Glomerular endothelial cell (primary cell): ENCODE results near the gene MEGF8. TPM values are rescaled to one million over a fixed set of nuclear protein-coding genes. Genes with fewer than 3 reads are reported as not detected.

Source experiments
- DNase-seq: peaks from one replicate; pipeline ENCODE4 v3.0.0-alpha.2; 2011; ENCODE audit warnings: low read depth, low spot score; ENCODE audit errors: extremely low read depth
- total RNA-seq: library from RNA; depleted of rRNA; stranded (reverse); fragments of >200 nt; gene quantifications from 2 replicates; pipeline ENCODE4 v1.2.3, GENCODE V29; 2015

Gene MEGF8
- total RNA-seq, 1 donor from 2014 or later: 81.6 TPM

DNA sequence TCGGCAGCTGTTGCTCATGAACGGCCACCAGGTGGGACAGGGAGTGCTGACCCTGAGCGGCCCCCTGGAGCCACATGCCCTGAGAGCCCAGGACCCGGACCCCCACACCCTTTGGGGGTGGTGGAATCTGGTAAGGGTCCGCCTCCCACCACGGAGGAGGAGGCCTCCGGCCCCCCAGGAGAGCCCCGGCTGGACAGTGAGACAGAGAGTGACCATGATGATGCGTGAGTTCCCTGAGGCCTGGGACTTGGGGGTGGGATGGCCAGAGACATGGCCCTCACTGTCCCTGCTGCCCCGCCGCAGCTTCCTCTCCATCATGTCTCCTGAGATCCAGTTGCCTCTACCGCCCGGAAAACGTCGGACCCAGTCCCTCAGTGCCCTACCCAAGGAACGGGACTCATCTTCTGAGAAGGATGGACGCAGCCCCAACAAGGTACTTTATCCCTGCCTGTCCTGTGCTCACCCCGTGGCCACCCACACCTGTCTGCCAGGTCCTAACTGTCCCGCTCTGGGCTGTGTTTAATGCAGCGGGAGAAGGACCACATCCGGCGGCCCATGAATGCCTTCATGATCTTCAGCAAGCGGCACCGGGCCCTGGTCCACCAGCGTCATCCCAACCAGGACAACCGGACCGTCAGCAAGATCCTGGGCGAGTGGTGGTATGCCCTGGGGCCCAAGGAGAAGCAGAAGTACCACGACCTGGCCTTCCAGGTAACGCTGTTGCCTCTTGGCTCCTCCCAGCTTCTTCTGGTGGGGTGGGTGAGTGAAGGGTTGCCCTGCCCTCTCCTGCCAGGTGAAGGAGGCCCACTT lies 38.2 kb upstream of the MEGF8 start:
- DNase-seq: no peak

DNA sequence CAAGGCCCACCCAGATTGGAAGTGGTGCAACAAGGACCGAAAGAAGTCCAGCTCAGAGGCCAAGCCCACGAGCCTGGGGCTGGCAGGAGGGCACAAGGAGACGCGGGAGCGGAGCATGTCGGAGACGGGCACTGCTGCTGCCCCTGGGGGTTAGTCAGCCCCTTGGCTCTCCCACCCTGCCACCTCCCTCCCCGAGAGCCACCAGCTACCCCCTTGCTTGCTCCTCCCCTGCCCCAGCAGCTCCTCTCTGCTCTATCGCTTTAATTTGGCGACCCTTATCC lies 37.7 kb upstream of the MEGF8 start:
- DNase-seq: no peak

DNA sequence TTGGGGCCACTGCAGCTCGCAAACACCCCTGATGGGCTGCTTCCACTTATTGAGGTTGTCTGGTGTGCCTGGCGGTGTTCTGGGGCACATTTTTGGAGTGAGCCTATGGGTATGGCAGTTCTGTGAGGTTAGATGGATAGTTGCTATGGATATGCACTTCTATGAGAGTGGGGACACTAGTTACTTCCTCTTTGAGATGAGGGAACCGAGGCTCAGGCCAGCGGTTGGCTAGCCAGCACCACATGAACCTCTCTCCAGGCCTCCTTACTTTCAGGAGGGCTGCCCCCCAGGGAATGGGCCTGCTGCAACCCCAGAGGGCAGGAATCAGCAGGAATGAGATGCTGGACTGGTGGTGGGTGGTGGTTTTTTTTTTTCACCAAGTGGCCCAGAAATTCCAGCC lies 37.0 kb upstream of the MEGF8 start:
- no peak for DNase-seq

DNA sequence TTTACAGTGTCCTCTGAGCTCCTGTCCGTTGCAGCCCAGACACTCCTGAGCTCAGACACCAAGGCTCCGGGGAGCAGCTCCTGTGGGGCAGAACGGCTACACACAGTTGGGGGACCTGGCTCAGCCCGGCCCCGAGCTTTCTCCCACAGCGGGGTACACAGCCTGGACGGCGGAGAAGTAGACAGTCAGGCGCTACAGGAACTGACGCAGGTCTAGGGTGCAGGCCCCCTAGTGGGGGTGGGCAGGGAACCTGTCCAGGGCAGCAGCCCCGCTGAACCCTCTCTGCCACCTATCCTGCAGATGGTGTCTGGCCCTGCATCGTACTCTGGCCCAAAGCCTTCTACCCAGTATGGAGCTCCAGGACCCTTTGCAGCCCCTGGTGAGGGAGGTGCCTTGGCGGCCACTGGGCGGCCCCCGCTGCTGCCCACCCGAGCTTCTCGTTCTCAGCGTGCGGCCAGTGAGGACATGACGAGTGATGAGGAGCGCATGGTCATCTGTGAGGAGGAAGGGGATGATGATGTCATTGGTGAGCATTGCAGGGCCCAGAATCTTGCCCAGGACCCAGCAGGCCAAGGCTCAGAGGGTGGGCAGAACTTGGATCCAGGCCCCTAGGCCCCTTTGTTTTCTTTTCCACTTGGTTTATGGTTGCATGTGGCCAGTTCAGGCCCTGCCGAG lies 36.4 kb upstream of the MEGF8 start:
- DNase-seq: no peak

DNA sequence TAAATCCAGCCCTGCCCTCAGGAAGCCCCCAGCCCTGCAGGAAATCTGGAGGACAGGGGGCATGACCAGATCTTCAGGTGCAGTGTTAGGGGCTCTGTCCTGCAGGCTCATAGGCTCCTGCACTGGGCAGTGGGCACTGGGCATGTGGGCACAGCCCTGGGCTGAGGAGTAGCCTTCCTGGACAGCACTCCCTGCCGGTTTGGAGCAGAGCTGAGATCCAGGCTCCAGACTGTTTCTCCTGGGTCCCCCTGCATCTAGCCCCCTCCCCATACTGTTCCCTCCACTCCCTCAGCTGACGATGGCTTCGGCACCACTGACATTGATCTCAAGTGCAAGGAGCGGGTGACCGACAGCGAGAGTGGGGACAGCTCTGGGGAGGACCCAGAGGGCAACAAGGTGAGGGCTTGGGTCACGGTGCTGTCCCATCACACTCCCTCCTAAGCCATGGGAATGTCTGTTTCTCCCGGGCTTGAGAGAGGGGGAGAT lies 35.8 kb upstream of the MEGF8 start:
- DNase-seq: no peak

DNA sequence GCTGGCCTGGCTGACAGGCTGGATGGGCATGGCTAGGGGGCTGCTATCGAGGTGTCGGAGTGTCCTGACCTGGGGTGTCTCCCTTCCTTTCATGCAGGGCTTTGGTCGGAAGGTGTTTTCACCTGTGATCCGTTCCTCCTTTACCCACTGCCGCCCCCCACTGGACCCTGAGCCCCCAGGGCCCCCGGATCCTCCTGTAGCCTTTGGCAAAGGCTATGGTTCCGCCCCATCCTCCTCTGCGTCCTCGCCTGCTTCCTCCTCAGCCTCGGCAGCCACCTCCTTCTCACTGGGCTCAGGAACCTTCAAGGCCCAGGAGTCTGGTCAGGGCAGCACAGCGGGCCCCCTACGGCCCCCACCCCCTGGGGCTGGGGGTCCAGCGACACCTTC lies 35.3 kb upstream of the MEGF8 start:
- no peak for DNase-seq

DNA sequence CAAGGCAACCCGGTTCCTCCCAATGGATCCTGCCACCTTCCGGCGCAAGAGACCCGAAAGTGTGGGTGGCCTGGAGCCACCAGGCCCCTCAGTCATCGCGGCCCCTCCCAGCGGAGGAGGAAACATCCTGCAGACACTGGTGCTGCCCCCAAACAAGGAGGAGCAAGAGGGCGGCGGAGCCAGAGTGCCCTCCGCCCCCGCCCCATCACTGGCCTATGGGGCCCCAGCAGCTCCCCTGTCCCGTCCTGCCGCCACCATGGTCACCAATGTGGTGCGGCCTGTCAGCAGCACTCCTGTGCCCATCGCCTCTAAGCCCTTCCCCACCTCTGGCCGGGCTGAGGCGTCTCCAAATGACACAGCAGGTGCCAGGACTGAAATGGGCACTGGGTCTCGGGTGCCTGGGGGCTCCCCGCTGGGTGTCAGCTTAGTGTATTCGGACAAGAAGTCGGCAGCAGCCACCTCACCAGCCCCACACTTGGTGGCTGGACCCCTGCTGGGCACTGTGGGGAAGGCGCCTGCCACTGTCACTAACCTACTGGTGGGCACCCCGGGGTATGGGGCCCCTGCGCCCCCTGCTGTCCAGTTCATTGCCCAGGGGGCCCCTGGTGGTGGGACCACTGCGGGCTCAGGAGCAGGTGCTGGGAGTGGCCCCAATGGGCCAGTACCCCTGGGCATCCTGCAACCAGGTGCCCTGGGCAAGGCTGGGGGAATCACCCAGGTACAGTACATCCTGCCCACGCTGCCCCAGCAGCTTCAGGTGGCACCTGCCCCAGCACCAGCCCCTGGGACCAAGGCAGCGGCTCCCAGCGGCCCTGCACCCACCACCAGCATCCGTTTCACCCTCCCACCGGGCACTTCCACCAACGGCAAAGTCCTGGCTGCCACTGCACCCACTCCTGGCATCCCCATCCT lies 34.7 kb upstream of the MEGF8 start:
- no peak for DNase-seq

DNA sequence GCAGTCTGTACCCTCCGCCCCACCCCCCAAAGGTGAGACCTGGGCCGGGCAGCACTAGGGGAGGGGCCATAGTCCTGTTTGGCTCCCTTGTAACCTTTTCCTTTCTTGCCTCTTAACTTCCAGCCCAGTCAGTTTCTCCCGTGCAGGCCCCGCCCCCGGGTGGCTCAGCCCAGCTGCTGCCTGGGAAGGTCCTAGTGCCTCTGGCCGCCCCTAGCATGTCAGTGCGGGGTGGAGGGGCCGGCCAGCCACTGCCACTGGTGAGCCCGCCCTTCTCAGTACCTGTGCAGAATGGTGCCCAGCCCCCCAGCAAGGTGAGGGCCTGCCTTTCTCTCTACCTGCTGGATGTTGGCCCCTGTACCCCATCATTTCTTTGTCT lies 34.0 kb upstream of the MEGF8 start:
- no peak for DNase-seq

DNA sequence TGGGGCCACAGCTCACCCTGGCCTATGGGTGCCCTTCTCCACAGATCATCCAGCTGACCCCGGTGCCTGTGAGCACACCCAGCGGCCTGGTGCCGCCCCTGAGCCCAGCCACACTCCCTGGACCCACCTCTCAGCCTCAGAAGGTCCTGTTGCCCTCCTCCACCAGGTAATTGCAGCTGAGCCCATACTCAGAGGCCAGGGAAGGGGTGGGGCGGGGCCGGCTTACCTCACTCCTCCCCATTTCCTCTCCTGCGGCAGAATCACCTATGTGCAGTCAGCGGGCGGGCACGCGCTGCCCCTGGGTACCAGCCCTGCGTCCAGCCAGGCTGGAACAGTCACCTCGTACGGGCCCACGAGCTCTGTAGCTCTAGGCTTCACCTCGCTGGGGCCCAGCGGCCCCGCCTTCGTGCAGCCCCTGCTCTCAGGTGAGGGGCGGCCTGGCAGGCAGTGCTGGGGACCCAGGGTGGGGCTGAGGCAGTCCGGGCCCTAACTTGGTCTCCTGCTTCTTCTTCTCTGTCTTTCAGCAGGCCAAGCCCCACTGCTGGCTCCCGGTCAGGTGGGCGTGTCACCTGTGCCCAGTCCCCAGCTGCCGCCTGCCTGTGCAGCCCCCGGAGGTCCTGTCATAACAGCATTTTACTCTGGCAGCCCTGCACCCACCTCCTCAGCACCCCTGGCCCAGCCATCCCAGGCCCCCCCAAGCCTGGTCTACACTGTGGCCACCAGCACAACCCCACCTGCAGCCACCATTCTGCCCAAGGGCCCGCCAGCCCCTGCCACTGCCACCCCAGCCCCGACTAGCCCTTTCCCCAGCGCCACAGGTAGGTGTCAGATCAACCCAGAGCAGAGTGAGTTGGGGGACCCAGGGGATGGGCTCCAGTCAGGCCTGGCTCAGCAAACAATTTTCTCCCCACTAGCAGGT lies 33.1 kb upstream of the MEGF8 start:
- DNase-seq: no peak

DNA sequence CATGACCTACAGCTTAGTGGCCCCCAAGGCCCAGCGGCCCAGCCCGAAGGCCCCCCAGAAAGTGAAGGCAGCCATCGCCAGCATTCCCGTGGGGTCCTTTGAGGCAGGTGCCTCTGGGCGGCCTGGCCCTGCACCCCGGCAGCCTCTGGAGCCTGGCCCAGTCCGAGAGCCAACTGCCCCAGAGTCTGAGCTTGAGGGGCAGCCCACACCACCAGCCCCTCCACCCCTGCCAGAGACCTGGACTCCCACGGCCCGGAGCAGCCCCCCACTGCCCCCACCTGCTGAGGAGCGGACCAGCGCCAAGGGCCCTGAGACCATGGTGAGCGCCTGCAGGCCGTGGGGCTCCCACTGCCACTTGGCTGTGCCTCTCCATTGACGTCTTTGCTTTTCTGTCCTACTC lies 32.5 kb upstream of the MEGF8 start:
- no peak for DNase-seq

DNA sequence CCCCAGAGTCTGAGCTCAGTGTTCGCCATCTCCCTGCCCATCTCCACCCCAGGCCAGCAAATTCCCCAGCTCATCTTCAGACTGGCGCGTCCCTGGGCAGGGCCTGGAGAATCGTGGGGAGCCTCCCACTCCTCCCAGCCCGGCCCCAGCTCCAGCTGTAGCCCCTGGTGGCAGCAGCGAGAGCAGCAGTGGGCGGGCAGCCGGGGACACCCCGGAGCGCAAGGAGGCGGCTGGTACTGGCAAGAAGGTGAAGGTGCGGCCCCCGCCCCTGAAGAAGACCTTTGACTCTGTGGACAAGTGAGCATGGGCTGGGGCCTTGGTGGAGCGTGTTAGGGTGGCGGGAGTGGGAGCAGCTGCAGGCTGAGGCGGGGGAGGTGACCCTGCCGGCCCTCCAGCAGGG lies 31.9 kb upstream of the MEGF8 start:
- no peak for DNase-seq

DNA sequence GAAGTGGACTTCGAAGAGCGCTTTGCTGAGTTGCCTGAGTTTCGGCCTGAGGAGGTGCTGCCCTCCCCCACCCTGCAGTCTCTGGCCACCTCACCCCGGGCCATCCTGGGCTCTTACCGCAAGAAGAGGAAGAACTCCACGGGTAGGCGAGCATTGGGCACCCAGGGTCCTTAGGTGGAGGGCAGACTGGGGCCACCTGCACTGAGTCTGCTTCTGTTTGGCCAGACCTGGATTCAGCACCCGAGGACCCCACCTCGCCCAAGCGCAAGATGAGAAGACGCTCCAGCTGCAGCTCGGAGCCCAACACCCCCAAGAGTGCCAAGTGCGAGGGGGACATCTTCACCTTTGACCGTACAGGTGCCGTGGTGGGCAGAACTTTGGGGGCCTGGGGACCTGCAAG lies 31.5 kb upstream of the MEGF8 start:
- DNase-seq: no peak

DNA sequence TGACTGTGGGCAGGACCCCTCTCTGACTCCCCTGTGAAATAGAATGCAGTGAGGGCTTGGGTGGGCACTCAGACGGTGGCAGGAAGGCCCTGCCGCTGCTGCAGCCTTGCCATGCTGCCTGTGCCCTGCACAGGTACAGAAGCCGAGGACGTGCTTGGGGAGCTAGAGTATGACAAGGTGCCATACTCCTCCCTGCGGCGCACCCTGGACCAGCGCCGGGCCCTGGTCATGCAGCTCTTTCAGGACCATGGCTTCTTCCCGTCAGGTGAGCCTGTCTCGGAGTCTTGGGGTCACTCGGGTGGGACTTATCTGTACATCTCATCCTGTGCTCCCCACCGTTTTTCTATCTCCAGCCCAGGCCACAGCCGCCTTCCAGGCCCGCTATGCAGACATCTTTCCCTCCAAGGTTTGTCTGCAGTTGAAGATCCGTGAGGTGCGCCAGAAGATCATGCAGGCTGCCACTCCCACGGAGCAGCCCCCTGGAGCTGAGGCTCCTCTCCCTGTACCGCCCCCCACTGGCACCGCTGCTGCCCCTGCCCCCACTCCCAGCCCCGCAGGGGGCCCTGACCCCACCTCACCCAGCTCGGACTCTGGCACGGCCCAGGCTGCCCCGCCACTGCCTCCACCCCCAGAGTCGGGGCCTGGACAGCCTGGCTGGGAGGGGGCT lies 30.8 kb upstream of the MEGF8 start:
- DNase-seq: no peak

DNA sequence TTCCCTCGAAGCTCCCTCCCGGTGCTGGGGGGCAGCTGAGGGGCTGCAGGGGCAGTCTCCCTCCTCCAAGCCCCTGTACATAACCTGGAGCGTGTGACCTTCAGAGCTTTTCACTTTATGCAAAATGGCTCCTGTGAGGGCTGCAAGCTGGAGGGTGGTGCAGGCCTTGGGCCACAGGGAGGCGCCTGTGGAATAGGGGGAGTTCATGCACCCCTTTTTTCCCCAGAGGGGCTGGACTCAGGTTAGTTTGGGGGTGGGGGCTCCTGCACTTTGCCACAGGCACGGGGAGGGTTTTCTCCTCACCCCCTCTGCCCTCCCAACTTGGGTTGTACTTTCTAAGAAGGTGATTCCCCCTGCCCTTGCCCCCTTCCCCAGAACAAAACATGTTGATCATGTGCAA lies 30.1 kb upstream of the MEGF8 start:
- DNase-seq: no peak

DNA sequence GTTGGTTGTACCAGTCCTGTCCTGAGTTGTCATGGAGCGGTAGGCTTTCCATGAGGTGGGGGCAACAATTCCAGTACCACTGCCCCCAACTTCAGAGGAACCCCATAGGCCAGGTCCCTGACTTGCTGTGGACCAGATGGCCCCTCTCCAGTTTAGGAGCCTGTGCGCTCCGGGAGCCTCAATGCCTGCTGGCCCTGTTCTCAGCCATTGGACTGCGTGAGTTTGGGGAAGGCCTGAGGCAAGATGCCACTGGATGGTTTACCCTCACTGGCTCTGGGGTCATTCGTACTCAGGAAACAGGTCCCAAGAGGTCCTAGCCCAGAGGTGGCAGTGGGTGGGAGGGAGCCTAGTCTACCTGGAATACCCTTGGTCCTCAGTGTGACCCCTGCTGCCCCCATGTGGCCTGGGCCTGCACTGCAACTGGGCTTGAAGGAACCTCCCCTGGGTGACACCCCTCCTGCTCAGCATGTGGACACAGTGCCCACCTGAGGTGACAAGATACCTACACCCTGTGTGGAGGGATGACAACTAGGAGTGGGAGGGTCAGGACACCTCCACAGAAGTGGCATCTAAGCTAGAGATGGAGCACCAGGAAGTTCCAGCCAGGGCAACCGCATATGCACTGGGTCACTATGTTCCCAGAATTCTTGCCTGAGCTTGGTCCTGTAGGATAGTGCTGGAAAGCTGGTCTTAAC lies 29.5 kb upstream of the MEGF8 start:
- DNase-seq: no peak

DNA sequence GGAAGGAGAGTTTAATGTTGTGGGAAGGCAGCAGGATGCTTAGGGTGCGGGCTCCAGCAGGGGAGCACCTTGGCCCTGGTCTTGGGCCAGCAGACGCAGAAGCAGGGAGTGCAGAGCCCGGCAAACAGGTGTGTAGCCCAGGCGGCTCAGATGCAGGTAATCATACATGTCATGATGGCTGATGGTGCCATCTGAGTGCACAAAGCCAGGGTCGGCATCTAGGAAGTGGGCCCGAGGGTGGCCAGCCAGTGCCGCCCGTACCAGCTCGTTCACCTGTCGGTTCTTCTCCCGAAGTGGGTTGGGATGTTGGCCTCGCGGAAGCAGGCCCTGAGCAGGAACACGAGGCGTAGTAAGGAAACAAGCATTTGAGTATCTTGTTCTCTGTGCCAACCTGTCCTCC lies 28.4 kb upstream of the MEGF8 start:
- DNase-seq: no peak

DNA sequence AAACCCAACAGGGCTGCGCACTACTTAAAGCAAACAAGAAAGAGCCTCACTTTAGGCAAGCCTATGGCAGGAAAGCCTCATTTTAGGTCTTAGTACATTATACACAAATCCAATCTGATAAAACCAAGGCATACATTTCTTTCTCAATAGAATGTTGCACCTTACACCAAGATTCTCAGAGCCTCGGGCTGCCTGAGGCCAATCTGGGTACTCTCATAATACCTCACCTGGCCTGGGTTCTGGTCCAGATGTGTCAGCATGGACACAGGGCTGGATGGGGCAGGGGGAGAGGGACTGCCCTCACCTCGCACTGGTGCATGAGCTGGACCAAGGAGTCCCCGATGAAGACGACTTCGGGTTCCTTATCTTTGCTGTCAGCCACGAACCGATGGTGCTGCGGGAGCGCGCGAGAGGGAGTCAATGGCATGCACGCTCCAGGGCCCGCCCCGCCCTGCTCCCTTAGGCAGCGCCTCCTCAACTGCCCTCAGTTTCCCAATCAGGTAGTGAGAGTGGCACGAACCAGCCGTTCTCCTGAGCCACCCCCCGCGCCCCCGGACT lies 23.7 kb upstream of the MEGF8 start, which contains the start of gene PRR19:
PRR19 (plus strand) TSS at position 487 of the 558 bp plus-strand sequence. CDS start 7,453 bp downstream, outside the sequence.
- DNase-seq: no peak

DNA sequence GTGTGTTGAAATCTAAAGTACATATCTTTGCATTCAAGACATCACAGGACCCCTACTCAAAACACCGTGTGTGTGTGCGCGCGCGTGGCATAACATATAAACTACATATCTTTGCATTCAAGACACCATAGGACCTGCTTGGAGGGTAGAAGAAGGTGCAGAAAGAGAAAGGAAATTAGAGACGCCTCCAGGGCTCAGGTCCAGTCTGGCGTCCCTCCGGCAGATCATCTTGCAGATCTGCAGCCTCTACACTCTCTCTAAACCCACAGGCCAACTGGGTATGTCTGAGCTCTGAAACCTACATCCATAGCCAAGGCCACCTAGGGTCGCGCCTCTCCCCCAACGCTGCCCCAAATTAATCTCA lies 22.4 kb upstream of the MEGF8 start:
- DNase-seq: no peak

DNA sequence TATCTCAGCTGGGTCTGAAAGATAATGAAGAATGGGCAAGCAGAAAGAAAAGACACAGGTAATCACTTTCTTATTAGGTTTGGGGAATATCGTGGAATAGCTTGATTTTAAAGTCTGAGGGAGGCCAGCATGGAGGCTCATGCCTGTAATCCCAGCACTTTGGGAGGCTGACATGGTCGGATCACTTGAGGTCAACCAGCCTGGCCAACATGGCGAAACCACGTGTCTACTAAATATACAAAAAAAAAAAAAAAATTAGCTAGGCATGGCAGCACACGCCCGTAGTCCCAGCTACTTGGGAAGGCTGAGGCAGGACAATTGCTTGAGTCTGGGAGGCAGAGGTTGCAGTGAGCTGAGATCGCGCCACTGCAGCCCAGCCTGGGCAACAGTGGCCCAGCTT lies 21.6 kb upstream of the MEGF8 start:
- no peak for DNase-seq
